Activated CD4-positive, alpha-beta memory T cell treated with anti-CD3 and anti-CD28 coated beads, Interleukin-2, amount 10 ng/mL, durations not matched to agents 7 days and 5 days (primary cell): ENCODE measurements around the gene TMCC1. TPM values are rescaled to one million over a fixed set of nuclear protein-coding genes. Genes with fewer than 3 reads are reported as not detected.

Experiments
- CTCF ChIA-PET: fragments of 350-600 bp; sonication (Branson Sonifier 250); formaldehyde crosslinking; loops from one replicate; lab custom pipeline; 2021; ENCODE audit warnings: antibody characterized with exemption, inconsistent platforms; lab: Charles Lee
- POLR2A ChIA-PET: fragments of 350-600 bp; sonication (Branson Sonifier 250); formaldehyde crosslinking; loops from one replicate; lab custom pipeline; 2021; ENCODE audit warnings: antibody characterized with exemption; lab: Charles Lee
- DNase-seq: peaks from one replicate; pipeline ENCODE4 v3.0.0-alpha.2; 2020
- H3K27ac Mint-ChIP-seq: one replicate; pipeline ENCODE4 v1.8.0; 2021; ENCODE audit warnings: mild to moderate bottlenecking, mixed read lengths
- H3K27me3 Mint-ChIP-seq: one replicate; pipeline ENCODE4 v1.8.0; 2021; ENCODE audit warnings: mixed read lengths
- H3K36me3 Mint-ChIP-seq: one replicate; pipeline ENCODE4 v1.8.0; 2021; ENCODE audit warnings: low read depth, mixed read lengths
- H3K4me1 Mint-ChIP-seq: one replicate; pipeline ENCODE4 v1.8.0; 2021; ENCODE audit warnings: mixed read lengths
- H3K4me3 Mint-ChIP-seq: one replicate; pipeline ENCODE4 v1.8.0; 2021; ENCODE audit warnings: mild to moderate bottlenecking, mixed read lengths
- H3K9me3 Mint-ChIP-seq: one replicate; pipeline ENCODE4 v1.8.0; 2021; ENCODE audit warnings: mixed read lengths
- total RNA-seq, 2 experiments: library from RNA; stranded (reverse); gene quantifications; one replicate each; pipeline ENCODE4 v1.2.3, GENCODE V29; 2021

TMCC1 gene
- total RNA-seq, 2 experiments from 2014 or later = 18.5 to 20.4 TPM

DNA sequence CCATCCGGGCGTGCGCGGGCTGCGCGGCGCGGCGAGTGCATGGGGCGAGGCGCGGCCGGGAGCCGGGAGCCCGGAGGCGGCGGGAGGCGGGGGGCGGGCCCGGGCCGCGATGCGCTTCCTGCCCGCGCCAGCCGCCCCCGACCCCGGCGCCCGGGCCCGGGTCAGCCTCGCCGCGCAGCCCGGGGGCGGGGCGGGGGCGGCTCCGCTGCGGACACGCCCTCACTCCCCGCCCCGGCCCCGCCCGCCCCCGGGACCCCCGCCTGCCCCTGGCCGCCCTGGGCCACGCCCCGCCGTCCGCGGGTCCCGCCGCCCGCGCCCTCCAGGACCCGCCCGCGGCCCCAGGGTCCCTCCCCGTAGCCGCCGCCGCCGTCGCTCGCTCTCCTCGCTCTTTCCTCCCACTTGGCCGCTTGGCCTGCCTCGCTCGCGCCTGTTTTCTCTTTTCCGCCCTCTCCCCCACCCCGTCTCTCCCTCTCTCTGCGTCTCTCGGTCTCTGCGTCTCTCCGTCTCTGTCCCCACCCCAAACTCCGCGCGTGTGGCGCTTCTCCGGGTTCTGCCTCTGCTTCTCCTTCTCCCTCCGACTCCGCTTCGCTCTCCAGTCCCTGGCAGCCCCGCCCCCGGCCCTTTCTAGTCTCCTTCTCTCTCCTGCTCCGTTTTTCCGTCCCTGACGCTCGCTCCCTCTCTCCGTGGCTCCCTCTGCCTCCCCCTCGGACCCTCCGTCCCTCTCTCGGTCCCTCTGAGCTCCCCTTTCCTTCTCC is 286.7 kb downstream of the TMCC1 start, which contains the start of gene PLXND1:
TSS of gene PLXND1 (minus strand) at position 41 of the 755 bp plus-strand sequence. CDS start at position 4, 37 bp downstream.
- Mint-ChIP-seq H3K9me3 (no peaks in the 10 kb centered on the region), H3K36me3 (peaks cover 2% of the 10 kb centered on the region), H3K4me1 (peaks cover 13% of the 10 kb centered on the region), H3K27me3 (peaks cover 59% of the 10 kb centered on the region), H3K27ac (no peak within 1 kb of the TSS), H3K4me3 (peak within 1 kb of the TSS; percentile 78)
- peak; percentile 31 for DNase-seq
- ChIA-PET POLR2A (interaction anchor here (1.7 to 1.8 kb wide), 2 partner anchors 30 to 45 kb away, joined by 4 to 7 read pairs; no protein-coding TSS in a partner anchor), CTCF (interaction anchor here (1.0 kb wide), 1 partner anchor 13 kb away, joined by 4 read pairs; no protein-coding TSS in a partner anchor)

DNA sequence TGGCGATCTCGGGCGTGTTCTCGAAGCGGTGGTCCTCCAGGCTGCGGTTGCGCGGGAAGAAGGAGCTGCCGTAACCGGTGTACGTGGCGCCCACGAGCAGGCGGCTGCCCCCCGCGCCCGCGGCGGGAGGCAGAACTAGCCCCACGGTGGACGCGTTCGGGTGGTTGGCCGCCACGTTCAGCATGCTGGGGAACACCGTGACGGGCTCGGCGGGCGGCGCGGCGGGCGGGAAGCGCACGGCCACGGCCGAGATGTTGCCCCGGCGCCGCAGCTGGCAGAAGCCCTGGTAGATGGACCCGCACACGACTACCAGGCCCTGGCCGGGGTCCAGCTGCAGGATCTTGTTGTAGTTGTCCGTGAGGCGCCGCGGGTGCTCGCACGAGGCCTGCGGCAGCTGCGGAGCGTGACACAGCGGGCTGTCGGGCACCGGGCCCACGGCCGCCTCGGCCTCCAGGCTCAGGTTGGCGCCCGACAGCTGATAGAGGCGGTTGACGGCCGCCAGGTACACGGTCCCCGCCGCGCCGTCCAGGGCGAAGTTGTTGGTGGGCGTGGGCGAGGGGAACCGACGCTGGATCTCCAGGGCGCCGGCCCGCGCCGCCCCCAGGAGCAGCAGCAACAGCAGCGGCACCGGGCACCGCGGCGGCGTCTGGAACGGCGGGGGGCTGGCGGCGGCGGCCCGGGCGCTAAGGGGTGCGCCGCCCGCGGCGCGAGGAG is 287.4 kb downstream of the TMCC1 start:
- peaks cover 13% of the 10 kb centered on the region for H3K4me1 Mint-ChIP-seq
- peaks cover 63% of the 10 kb centered on the region for H3K27me3 Mint-ChIP-seq
- CTCF ChIA-PET = interaction anchor here (1.0 kb wide), 1 partner anchor 12 kb away, joined by 4 read pairs; no protein-coding TSS in a partner anchor
- H3K27ac Mint-ChIP-seq = no peak overlapping the region
- peaks cover 2% of the 10 kb centered on the region for H3K36me3 Mint-ChIP-seq
- no peak for DNase-seq
- POLR2A ChIA-PET = interaction anchor here (0.7 to 1.8 kb wide), 5 partner anchors 11 to 44 kb away, joined by 3 to 7 read pairs (median 4); no protein-coding TSS in a partner anchor
- H3K9me3 Mint-ChIP-seq = no peaks in the 10 kb centered on the region
- H3K4me3 Mint-ChIP-seq = peak overlapping the region; percentile 78

DNA sequence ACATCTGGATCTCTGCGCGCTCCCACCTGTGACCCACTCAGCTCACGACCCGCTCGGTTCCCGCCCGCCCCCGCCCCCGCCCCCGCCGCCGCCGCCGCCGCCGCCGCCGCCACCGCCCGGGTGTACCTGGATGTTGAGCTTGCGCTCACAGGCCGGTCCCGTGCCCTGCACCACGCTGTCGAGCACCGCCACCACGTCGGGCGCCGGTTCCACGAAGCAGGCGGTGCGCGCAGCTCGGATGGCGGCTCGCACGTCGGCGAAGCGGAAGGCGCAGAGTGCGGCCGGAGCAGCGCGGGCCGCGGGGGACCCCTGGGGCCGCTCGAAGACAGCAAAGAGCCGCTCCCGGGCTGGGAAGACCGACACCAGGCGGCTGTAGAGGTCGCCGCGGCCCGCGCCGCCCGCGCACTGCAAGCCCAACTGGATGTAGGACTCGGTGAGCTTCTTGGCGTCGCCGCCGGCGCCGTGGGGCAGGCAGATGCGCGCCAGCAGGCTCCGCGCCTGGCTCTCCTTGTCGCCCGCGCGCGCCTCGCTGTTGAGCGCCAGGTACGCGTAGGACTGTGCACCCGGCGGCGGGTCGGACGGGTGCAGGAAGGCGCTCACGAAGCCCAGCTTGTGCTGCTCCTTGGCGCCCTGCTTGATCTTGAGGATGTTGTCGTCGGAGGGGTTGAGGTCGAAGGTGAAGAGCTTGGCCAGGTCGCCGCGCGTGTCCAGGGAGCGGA is 288.1 kb downstream of the TMCC1 start:
- POLR2A ChIA-PET = interaction anchor here (0.7 to 1.8 kb wide), 6 partner anchors 10 to 43 kb away, joined by 3 to 7 read pairs (median 4); no protein-coding TSS in a partner anchor
- CTCF ChIA-PET = interaction anchor here (0.6 to 1.0 kb wide), 4 partner anchors 11 to 999 kb away, joined by 3 to 4 read pairs (median 4); no protein-coding TSS in a partner anchor
- Mint-ChIP-seq H3K4me1 (peaks cover 13% of the 10 kb centered on the region), H3K27ac (no peak overlapping the region), H3K9me3 (no peaks in the 10 kb centered on the region), H3K36me3 (peaks cover 2% of the 10 kb centered on the region), H3K27me3 (peaks cover 68% of the 10 kb centered on the region), H3K4me3 (peak overlapping the region; percentile 78)
- peak; percentile 48 for DNase-seq

DNA sequence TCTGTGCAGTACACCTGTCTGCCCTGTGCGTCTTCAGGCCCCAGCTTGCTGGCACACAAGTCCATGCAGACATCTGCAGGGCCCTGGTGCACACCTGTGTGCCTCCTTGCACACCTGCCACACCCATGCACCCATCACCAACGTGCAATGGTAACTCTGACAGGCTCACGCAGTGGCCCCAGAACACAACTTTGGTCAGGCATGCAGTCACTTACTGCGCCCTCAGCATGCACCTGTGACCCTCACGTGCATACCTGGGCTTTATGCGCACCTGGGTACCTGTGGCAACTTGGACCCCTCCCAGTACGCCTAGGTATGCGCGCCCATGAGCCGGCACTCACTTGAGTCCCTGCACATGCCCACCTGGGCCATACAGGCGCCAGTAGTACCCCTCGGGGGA is 288.7 kb downstream of the TMCC1 start:
- CTCF ChIA-PET = interaction anchor here (0.6 to 0.8 kb wide), 3 partner anchors 46 to 998 kb away, joined by 3 to 4 read pairs (median 3); no protein-coding TSS in a partner anchor
- H3K4me3 Mint-ChIP-seq = peak overlapping the region; percentile 10
- H3K4me1 Mint-ChIP-seq = peaks cover 13% of the 10 kb centered on the region
- peaks cover 71% of the 10 kb centered on the region for H3K27me3 Mint-ChIP-seq
- peaks cover 2% of the 10 kb centered on the region for H3K36me3 Mint-ChIP-seq
- no peaks in the 10 kb centered on the region for H3K9me3 Mint-ChIP-seq
- POLR2A ChIA-PET = interaction anchor here (0.8 to 1.8 kb wide), 5 partner anchors 9 to 43 kb away, joined by 3 to 7 read pairs (median 4); no protein-coding TSS in a partner anchor
- no peak overlapping the region for H3K27ac Mint-ChIP-seq
- no peak for DNase-seq

DNA sequence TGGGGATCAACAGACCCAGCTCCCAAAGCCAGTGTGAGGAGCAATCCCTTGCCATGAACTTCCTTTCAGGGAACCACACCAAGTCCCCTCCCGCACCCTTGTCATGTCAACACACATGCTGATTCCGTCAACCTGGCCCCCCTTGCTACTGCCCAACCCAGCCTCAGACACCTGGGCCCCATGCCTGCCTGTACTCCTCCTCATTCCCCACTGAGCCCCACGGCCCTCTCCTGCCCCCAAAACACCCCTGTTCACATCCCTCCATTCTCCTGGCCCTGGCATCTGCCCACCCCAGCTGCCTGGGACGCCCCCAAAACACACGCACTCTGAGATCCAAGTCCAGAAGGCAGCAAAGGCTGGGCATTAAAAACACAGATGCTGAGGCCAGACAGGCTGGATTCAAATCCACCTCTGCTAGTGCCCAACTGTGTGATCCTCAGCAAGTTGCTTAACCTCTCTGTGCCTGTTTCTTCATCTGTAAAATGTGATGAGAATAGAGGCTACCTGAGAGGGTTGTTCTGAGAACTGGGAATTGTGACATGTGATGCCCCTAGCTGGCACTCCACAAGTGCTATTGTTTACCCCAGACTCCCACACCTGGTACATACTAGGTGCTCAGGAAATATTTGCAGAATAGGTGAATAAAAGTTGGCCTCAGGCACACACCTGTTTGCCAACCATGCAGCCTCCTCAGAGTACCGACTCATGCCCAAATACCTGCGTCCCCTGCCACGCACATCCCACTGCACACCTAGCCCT is 289.3 kb downstream of the TMCC1 start:
- Mint-ChIP-seq H3K36me3 (peaks cover 2% of the 10 kb centered on the region), H3K9me3 (no peaks in the 10 kb centered on the region), H3K4me3 (no peak overlapping the region), H3K27me3 (peaks cover 67% of the 10 kb centered on the region), H3K4me1 (peaks cover 15% of the 10 kb centered on the region), H3K27ac (no peak overlapping the region)
- DNase-seq = no peak
- CTCF ChIA-PET = no interaction called here
- POLR2A ChIA-PET = interaction anchor here (1.7 kb wide), 1 partner anchor 10 kb away, joined by 6 read pairs; no protein-coding TSS in a partner anchor

DNA sequence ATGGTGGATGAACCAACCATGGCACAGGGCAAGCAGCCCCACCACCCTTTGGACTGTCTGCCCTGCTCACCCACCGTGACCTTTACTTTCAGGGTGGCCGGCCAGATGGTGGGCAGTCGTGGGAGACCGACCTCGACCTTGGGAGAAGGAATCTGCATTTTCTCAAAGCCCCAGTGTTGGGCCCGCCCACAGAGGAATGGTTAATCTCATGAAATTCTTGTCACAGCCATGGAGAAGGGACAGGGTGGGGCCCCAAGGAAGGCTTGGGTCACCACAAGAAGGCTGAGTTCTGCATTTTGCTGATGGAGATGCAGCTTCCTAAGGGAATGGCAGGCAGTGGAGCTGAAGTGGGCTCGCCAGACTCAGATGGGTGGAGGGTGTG is 290.0 kb downstream of the TMCC1 start:
- H3K9me3 Mint-ChIP-seq = no peaks in the 10 kb centered on the region
- CTCF ChIA-PET = no interaction called here
- peaks cover 2% of the 10 kb centered on the region for H3K36me3 Mint-ChIP-seq
- no peak overlapping the region for H3K27ac Mint-ChIP-seq
- DNase-seq = no peak
- POLR2A ChIA-PET = interaction anchor here (1.7 kb wide), 1 partner anchor 9 kb away, joined by 6 read pairs; no protein-coding TSS in a partner anchor
- H3K27me3 Mint-ChIP-seq = peaks cover 67% of the 10 kb centered on the region
- peaks cover 15% of the 10 kb centered on the region for H3K4me1 Mint-ChIP-seq
- H3K4me3 Mint-ChIP-seq = no peak overlapping the region

DNA sequence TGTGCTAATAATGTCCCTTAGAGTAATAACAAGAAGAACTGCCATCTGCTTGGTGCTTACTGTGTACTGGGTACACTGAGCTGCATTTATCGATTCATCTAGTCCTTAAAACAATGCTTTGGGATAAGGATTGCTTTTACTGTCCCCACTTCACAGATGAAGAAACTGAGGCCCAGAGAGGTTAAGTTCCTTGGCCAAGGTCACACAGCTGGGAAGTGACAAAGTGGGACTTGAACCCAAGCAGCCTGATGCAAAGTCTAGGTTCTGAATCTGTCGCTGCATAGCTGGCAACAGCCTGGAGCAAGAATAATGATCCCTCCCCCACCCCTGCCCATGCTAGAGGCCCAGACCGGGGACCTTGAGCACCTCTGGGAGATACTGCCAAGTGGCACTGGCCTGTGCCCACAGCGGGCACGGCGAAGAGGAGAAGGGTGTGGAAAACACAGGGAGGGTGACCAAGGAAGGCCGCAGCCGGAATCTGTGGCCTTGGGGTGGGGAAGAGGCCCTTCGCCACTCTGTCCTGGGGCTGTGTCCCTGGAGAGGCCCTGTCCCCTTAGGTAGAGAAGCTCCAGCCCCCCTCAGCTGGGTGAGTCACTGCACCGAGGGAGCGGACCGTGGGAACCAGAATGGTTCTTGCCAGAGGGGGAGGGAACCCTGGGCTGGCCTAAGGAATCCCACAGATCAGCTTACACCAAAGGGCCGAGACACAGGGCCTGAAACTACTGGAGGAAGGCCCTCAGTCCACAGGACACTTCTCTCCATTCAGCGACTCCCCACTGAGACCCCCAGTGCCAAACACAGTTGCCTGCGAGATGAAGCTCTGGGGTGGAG is 290.6 kb downstream of the TMCC1 start:
- no peaks in the 10 kb centered on the region for H3K9me3 Mint-ChIP-seq
- ChIA-PET CTCF (no interaction called here), POLR2A (interaction anchor here (1.7 kb wide), 1 partner anchor 9 kb away, joined by 6 read pairs; no protein-coding TSS in a partner anchor)
- peaks cover 2% of the 10 kb centered on the region for H3K36me3 Mint-ChIP-seq
- H3K4me3 Mint-ChIP-seq = no peak overlapping the region
- no peak overlapping the region for H3K27ac Mint-ChIP-seq
- peaks cover 67% of the 10 kb centered on the region for H3K27me3 Mint-ChIP-seq
- H3K4me1 Mint-ChIP-seq = peaks cover 12% of the 10 kb centered on the region
- no peak for DNase-seq

DNA sequence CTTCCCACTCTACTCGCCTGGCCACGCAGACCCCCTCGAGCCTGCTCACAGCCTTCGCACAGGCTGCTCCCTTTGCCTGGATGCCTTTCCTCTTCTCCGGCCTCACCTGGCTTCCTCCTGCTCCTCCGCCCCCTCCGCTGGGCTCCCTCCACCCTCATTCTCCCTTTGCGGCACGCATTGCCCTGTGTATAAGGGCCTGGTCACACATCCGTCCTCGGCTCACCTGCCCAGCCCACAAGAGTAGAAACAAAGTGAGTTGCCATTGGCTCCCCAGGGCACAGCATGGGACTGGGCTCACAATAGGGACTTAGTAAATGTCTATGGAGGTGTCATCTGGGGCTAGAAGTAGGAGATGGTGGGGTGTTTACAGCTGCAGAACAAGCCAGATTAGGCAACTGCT is 291.2 kb downstream of the TMCC1 start:
- H3K36me3 Mint-ChIP-seq = peaks cover 2% of the 10 kb centered on the region
- peaks cover 63% of the 10 kb centered on the region for H3K27me3 Mint-ChIP-seq
- H3K4me3 Mint-ChIP-seq = no peak overlapping the region
- no peak for DNase-seq
- peaks cover 11% of the 10 kb centered on the region for H3K4me1 Mint-ChIP-seq
- CTCF ChIA-PET = no interaction called here
- H3K9me3 Mint-ChIP-seq = no peaks in the 10 kb centered on the region
- no peak overlapping the region for H3K27ac Mint-ChIP-seq
- POLR2A ChIA-PET = no interaction called here

DNA sequence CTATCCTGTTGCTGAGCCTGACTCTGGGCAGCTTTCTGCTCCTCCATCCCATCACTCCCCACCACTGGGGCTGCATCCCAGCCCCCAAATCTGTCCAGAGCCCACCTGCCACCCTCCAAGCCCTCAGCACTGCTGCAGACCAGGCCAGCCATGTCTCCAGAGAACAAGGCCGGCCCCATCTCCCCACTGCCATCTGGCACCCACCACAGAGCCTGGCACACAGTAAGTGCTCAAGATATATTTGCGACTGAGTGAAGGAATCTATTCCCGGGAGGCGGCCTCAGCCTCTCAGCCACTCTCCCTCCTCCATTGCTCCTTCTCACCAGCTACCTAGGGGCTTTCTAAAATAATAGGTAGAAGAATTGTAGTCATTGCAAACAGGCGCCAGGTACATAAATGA is 291.8 kb downstream of the TMCC1 start:
- Mint-ChIP-seq H3K4me3 (no peak overlapping the region), H3K27me3 (peaks cover 60% of the 10 kb centered on the region), H3K36me3 (peaks cover 2% of the 10 kb centered on the region), H3K4me1 (peaks cover 6% of the 10 kb centered on the region), H3K9me3 (no peaks in the 10 kb centered on the region), H3K27ac (no peak overlapping the region)
- ChIA-PET CTCF (no interaction called here), POLR2A (no interaction called here)
- DNase-seq = no peak

DNA sequence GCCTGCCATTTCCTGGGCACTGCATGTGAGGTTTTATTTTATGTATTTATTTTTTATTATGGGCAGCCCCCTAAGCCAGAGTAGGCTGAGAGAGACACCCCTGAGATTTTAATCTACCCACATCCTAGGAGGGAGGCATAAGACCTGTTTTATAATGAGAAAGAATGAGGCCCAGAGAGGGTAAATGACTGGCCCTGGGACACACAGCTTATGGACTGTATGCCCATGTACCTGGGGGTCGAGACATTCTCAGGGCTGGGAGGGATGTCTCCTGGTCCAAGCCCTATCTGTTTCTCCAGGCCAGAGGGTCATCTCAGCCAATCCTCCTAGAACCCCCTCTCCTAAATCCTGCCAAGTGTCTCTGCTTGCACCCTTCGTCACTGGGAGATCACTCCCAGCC is 293.2 kb downstream of the TMCC1 start:
- peaks cover 63% of the 10 kb centered on the region for H3K27me3 Mint-ChIP-seq
- POLR2A ChIA-PET = no interaction called here
- H3K27ac Mint-ChIP-seq = no peak overlapping the region
- no peaks in the 10 kb centered on the region for H3K9me3 Mint-ChIP-seq
- no peak for DNase-seq
- H3K4me3 Mint-ChIP-seq = no peak overlapping the region
- peaks cover 2% of the 10 kb centered on the region for H3K4me1 Mint-ChIP-seq
- H3K36me3 Mint-ChIP-seq = no peaks in the 10 kb centered on the region
- CTCF ChIA-PET = no interaction called here

DNA sequence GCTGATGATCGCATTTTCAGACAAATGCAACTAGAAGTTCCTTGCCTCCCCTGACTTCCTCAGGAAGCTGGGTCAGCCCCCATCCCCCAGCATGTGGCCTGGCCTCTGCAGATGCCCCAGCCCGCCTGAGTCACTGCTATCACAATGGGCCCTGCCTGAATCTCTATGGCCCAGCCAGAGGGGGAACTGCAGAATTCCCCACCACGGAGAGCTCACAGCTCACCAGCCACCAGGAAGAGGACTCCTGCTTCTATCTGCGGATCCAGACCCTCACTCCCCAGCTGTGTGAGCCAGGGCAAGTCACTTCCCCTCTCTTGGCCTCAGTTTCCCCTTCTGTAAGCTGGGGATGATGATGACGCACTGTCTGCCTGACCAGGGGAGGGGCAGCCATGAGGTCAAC is 293.9 kb downstream of the TMCC1 start:
- ChIA-PET CTCF (no interaction called here), POLR2A (no interaction called here)
- H3K27me3 Mint-ChIP-seq = peaks cover 62% of the 10 kb centered on the region

More for the DNA sequence above, 293.9 kb downstream of the TMCC1 start:
- H3K9me3 Mint-ChIP-seq = no peaks in the 10 kb centered on the region
- no peak overlapping the region for H3K27ac Mint-ChIP-seq
- DNase-seq = no peak
- H3K4me3 Mint-ChIP-seq = no peak overlapping the region
- H3K4me1 Mint-ChIP-seq = peaks cover 6% of the 10 kb centered on the region
- H3K36me3 Mint-ChIP-seq = no peaks in the 10 kb centered on the region
